ENCODE measurements around the gene MADCAM1.

The MADCAM1 gene

DNA sequence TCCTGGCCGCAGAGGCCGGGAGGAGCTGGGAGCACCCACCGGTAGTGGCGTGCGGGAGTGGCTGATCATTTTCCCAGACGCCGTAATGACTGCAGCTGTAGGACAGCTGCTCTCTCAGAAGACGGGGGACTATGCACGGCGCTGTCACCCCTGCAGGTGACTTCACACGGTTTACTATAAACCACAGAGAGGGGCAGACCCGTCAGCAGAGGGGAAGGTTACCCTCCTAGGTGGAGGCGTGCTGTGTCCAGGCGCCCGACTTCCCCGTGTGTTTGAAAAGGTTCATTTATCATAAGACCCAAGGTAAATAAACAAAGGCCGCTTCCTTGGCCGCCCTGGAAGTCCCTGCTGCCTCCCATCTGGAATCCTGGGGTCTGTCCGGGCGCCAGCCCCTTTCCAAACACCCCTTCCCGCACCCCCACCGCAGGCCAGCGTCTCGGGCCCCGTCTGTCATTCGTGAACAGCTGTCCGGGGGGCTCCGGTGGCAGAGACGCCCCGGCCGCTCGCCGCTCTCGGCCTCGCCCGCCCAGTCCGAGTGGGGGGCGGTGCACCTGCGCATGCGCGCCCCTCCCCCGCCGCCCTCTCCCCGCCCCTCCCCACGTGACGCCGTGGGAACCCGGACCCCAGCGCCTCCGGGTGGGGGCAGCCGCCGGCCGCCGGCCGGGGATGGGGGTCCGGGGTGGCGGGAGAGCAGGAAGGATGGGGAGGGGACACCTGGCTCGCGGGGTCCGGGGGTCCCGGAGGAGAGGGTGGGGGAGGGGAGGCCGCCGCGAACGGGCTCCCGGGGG, 36.4 kb upstream of the MADCAM1 start:
- no peak overlapping the region for H4K91ac ChIP-seq (ENCODE audit: low read length)
- peaks cover 8 to 32% of the 10 kb centered on the region in 2 experiments for H3K27me3 ChIP-seq (ENCODE audit: control insufficient read depth in 1 of 2, insufficient read depth in 1 of 2, low read length in 2 of 2)
- no peak overlapping the region for H2BK5ac ChIP-seq (ENCODE audit: low read depth, low read length, poor library complexity, severe bottlenecking)
- 4% methylated on average over 33 of the region's 66 CpGs for WGBS
- H3K4ac ChIP-seq (ENCODE audit: low read depth in 1 of 2, low read length in 2 of 2), result peak overlapping the region in 1 of 2 experiments; percentile 58
- H3K79me1 ChIP-seq (replicated peaks; ENCODE audit: low read length, poor library complexity, severe bottlenecking), result no peaks in the 10 kb centered on the region
- no peak overlapping the region for H3K23ac ChIP-seq (ENCODE audit: low read length in 2 of 2)
- no peak overlapping the region for H2AK5ac ChIP-seq (ENCODE audit: low read length, severe bottlenecking)
- H3K9me3 ChIP-seq (ENCODE audit: control insufficient read depth, low read length), result no peaks in the 10 kb centered on the region
- H2BK120ac ChIP-seq (ENCODE audit: low read depth, low read length), result peak overlapping the region; percentile 94
- H3K27ac ChIP-seq (ENCODE audit: low read length, poor library complexity, severe bottlenecking), result no peak overlapping the region
- no peaks in the 10 kb centered on the region for H3K36me3 ChIP-seq (ENCODE audit: control insufficient read depth in 1 of 2, insufficient read depth in 2 of 2, low read depth in 1 of 2, low read length in 2 of 2)
- peak overlapping the region; percentile 70 for H2AFZ ChIP-seq (ENCODE audit: low read depth, low read length)
- peak overlapping the region; percentile 82 for H3K4me2 ChIP-seq (ENCODE audit: low read length, poor library complexity, severe bottlenecking)
- peak overlapping the region; percentile 69 for H2BK15ac ChIP-seq (ENCODE audit: low read depth, poor library complexity, severe bottlenecking)
- peaks cover 24% of the 10 kb centered on the region for H3K4me1 ChIP-seq (ENCODE audit: control insufficient read depth, insufficient read depth, low read depth, low read length)
- H3K4me3 ChIP-seq (ENCODE audit: insufficient read depth in 1 of 2, low read depth in 1 of 2, low read length in 2 of 2), result peak overlapping the region; percentile 59 to 77
- peak overlapping the region; percentile 83 to 85 for H3K18ac ChIP-seq (ENCODE audit: low read depth in 1 of 2, low read length in 2 of 2)
- H3K14ac ChIP-seq (ENCODE audit: low read length in 2 of 2), result peak overlapping the region; percentile 57 to 86
- peak overlapping the region in 1 of 2 experiments; percentile 40 for H2BK12ac ChIP-seq (ENCODE audit: low read length in 2 of 2)
- peak; percentile 82 for DNase-seq
- H4K8ac ChIP-seq (ENCODE audit: low read length), result peak overlapping the region; percentile 67
- peak overlapping the region; percentile 88 for H3K9ac ChIP-seq (ENCODE audit: low read length)

DNA sequence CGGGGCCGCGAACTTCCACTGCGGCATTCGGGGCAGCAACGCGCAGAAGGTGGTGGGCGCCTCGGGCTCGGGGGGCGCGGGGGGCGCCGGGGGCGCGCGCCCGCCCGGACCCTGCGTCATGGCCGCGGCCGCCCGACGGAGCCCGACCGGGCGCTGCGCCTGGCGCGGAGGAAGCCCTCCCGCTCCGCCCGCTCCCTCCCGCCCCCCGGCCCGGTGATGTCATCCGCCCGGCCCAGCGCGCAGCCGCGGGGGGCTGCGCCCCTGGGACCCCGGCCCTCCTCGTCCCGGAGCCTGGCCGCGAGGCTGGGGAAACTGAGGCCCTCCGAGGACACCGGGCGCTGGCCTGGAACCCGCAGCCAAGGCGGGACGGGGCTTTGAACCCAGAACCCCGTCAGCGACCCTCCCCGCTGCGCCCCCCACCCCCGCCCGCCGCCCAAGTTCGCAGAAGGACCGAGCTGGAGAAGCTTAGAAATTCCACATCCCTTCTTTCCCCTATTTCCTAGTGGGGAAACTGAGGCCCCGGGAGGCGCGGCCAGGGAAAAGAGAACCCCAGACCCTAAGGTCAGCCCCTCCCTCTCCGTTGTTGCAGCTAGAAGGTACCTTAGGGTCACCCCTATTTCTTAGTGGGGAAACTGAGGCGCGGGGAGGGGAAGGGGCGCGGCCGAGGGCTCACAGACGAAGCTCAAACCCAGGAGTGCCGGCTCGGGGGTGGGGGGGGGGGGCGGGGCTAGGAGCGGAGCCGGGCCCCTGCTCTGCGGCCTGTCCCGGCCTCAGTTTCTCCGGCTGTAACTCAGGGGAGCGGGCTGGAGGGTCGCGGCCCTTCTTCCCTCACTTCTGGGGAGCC, 35.2 kb upstream of the MADCAM1 start, which contains the start of gene SHC2:
Gene SHC2, minus strand, starts transcription at position 157 of the 844 bp plus-strand sequence. Its CDS starts 37 bp downstream, at position 120.
- H2BK15ac ChIP-seq (ENCODE audit: low read depth, poor library complexity, severe bottlenecking), result peak within 1 kb of the TSS; percentile 90
- H3K4me1 ChIP-seq (ENCODE audit: control insufficient read depth, insufficient read depth, low read depth, low read length), result peaks cover 24% of the 10 kb centered on the region
- peak within 1 kb of the TSS; percentile 77 for H4K8ac ChIP-seq (ENCODE audit: low read length)
- peak within 1 kb of the TSS; percentile 94 for H2BK120ac ChIP-seq (ENCODE audit: low read depth, low read length)
- no peak within 1 kb of the TSS for H3K23ac ChIP-seq (ENCODE audit: low read length in 2 of 2)
- H2BK5ac ChIP-seq (ENCODE audit: low read depth, low read length, poor library complexity, severe bottlenecking), result no peak within 1 kb of the TSS
- peaks cover 8 to 26% of the 10 kb centered on the region in 2 experiments for H3K27me3 ChIP-seq (ENCODE audit: control insufficient read depth in 1 of 2, insufficient read depth in 1 of 2, low read length in 2 of 2)
- H3K4ac ChIP-seq (ENCODE audit: low read depth in 1 of 2, low read length in 2 of 2), result peak within 1 kb of the TSS in 1 of 2 experiments; percentile 58
- peak within 1 kb of the TSS; percentile 39 for H4K91ac ChIP-seq (ENCODE audit: low read length)
- no peak within 1 kb of the TSS for H3K27ac ChIP-seq (ENCODE audit: low read length, poor library complexity, severe bottlenecking)
- peak; percentile 45 for DNase-seq
- H3K18ac ChIP-seq (ENCODE audit: low read depth in 1 of 2, low read length in 2 of 2), result peak within 1 kb of the TSS; percentile 83 to 93
- no peaks in the 10 kb centered on the region for H3K79me1 ChIP-seq (replicated peaks; ENCODE audit: low read length, poor library complexity, severe bottlenecking)
- peak within 1 kb of the TSS; percentile 82 for H3K4me2 ChIP-seq (ENCODE audit: low read length, poor library complexity, severe bottlenecking)
- no peaks in the 10 kb centered on the region for H3K9me3 ChIP-seq (ENCODE audit: control insufficient read depth, low read length)
- peak within 1 kb of the TSS; percentile 88 for H3K9ac ChIP-seq (ENCODE audit: low read length)
- peak within 1 kb of the TSS in 1 of 2 experiments; percentile 57 for H3K14ac ChIP-seq (ENCODE audit: low read length in 2 of 2)
- WGBS, result 2% methylated on average over 28 of the region's 85 CpGs
- no peak within 1 kb of the TSS for H2AK5ac ChIP-seq (ENCODE audit: low read length, severe bottlenecking)
- H3K36me3 ChIP-seq (ENCODE audit: control insufficient read depth in 1 of 2, insufficient read depth in 2 of 2, low read depth in 1 of 2, low read length in 2 of 2), result no peaks in the 10 kb centered on the region
- peak within 1 kb of the TSS; percentile 70 for H2AFZ ChIP-seq (ENCODE audit: low read depth, low read length)
- H2BK12ac ChIP-seq (ENCODE audit: low read length in 2 of 2), result no peak within 1 kb of the TSS
- H3K4me3 ChIP-seq (ENCODE audit: insufficient read depth in 1 of 2, low read depth in 1 of 2, low read length in 2 of 2), result peak within 1 kb of the TSS; percentile 59 to 77

DNA sequence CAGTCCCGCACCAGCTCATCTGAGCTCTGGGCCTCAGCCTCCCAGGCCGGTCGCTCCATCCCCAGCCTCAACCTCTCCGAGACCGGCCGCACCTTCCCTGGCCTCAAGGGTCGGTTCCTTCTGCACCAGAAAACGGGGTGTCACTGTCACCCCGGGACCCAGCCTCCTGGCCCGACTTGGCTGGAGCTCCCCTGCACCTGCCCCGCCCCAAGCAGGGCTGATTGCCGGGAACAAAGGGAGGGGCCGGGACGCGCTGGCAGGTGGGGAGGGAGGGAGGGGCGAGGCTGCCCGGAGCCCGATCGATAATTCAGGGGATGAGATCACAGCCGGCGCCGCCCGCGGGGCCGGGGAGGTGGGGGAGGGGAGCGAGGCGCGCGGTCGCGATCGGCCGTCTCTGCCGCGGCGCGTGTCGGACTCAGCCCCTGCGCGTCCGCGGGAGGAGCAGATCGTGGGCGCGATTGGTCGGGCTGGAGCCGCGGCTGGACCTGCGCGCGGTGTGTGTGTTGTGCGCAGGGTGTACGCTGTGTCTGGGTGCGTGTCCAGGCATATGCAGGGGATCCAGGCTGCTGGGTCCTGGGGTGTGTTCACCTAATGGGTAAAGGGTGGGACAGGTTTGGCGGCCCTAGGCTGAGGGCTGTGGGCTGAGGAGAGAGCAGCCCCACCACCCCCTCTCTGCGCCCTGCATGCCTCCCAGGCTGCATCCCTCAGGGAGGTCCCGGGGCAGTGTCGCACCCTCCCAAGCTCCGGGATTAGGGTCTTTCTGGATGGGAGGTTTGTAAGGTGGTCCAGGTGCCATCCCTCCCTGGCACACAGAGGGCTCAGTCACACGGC, 34.4 kb upstream of the MADCAM1 start:
- Histone ChIP-seq H4K91ac (ENCODE audit: low read length) (peak overlapping the region; percentile 59), H2BK12ac (ENCODE audit: low read length in 2 of 2) (peak overlapping the region; percentile 15 to 24), H2AK5ac (ENCODE audit: low read length, severe bottlenecking) (no peak overlapping the region), H3K27me3 (ENCODE audit: control insufficient read depth in 1 of 2, insufficient read depth in 1 of 2, low read length in 2 of 2) (peaks cover 8 to 22% of the 10 kb centered on the region in 2 experiments), H4K8ac (ENCODE audit: low read length) (peak overlapping the region; percentile 63), H3K14ac (ENCODE audit: low read length in 2 of 2) (no peak overlapping the region), H3K79me1 (replicated peaks; ENCODE audit: low read length, poor library complexity, severe bottlenecking) (no peaks in the 10 kb centered on the region), H2BK15ac (ENCODE audit: low read depth, poor library complexity, severe bottlenecking) (no peak overlapping the region), H3K9me3 (ENCODE audit: control insufficient read depth, low read length) (no peaks in the 10 kb centered on the region), H3K4me1 (ENCODE audit: control insufficient read depth, insufficient read depth, low read depth, low read length) (peaks cover 24% of the 10 kb centered on the region), H2BK120ac (ENCODE audit: low read depth, low read length) (peak overlapping the region; percentile 44), H3K27ac (ENCODE audit: low read length, poor library complexity, severe bottlenecking) (no peak overlapping the region), H2AFZ (ENCODE audit: low read depth, low read length) (no peak overlapping the region), H3K4ac (ENCODE audit: low read depth in 1 of 2, low read length in 2 of 2) (no peak overlapping the region), H3K23ac (ENCODE audit: low read length in 2 of 2) (peak overlapping the region; percentile 54 to 69), H3K36me3 (ENCODE audit: control insufficient read depth in 1 of 2, insufficient read depth in 2 of 2, low read depth in 1 of 2, low read length in 2 of 2) (no peaks in the 10 kb centered on the region), H3K4me3 (ENCODE audit: insufficient read depth in 1 of 2, low read depth in 1 of 2, low read length in 2 of 2) (no peak overlapping the region), H2BK5ac (ENCODE audit: low read depth, low read length, poor library complexity, severe bottlenecking) (no peak overlapping the region), H3K4me2 (ENCODE audit: low read length, poor library complexity, severe bottlenecking) (peak overlapping the region; percentile 26), H3K9ac (ENCODE audit: low read length) (no peak overlapping the region), H3K18ac (ENCODE audit: low read depth in 1 of 2, low read length in 2 of 2) (peak overlapping the region; percentile 4 to 25)
- 11% methylated on average over 50 of the region's 60 CpGs for WGBS
- peak; percentile 17 for DNase-seq
